Astrocyte (in vitro differentiated cells and primary cell): ENCODE data around the gene UBE2G1. TPM values are rescaled to one million over a fixed set of nuclear protein-coding genes. Genes with fewer than 3 reads are reported as not detected.

Experiments
- DNase-seq: peaks from one replicate; pipeline ENCODE4 v3.0.0-alpha.2; 2010; ENCODE audit warnings: low read depth
- FAIRE-seq: peaks from 2 replicates; lab custom pipeline; 2011; peaks lifted over from hg19 to GRCh38; lab: Jason Lieb, UNC
- H2AFZ ChIP-seq: 2 replicates; pipeline ENCODE4 v1.6.0; 2012; ENCODE audit warnings: low read depth, low read length, inconsistent platforms
- H3K27ac ChIP-seq: 2 replicates; pipeline ENCODE4 v1.5.1; 2011; ENCODE audit warnings: low read depth, low read length, inconsistent platforms
- H3K27me3 ChIP-seq: 2 replicates; pipeline ENCODE4 v1.6.0; 2011; ENCODE audit warnings: low read length, inconsistent platforms; ENCODE audit not compliant: insufficient read depth
- H3K36me3 ChIP-seq: 2 replicates; pipeline ENCODE4 v1.5.1; 2011; ENCODE audit warnings: low read length, inconsistent platforms; ENCODE audit not compliant: insufficient read depth
- H3K4me1 ChIP-seq: 2 replicates; pipeline ENCODE4 v1.5.1; 2011; ENCODE audit warnings: low read length, inconsistent platforms; ENCODE audit not compliant: insufficient read depth
- H3K4me2 ChIP-seq: 2 replicates; pipeline ENCODE4 v1.6.0; 2012; ENCODE audit warnings: low read length, inconsistent platforms
- H3K4me3 ChIP-seq: 2 replicates; pipeline ENCODE4 v1.5.1; 2011; ENCODE audit warnings: low read depth, mild to moderate bottlenecking, low read length, inconsistent platforms; ENCODE audit not compliant: insufficient read depth
- H3K79me2 ChIP-seq: 2 replicates; pipeline ENCODE4 v1.6.0; 2012; ENCODE audit warnings: mild to moderate bottlenecking, low read length, inconsistent platforms; ENCODE audit not compliant: insufficient read depth
- H3K9ac ChIP-seq: 2 replicates; pipeline ENCODE4 v1.6.0; 2012; ENCODE audit warnings: mild to moderate bottlenecking, low read length, inconsistent platforms
- H3K9me3 ChIP-seq: 2 replicates; pipeline ENCODE4 v1.5.1; 2012; ENCODE audit warnings: low read depth, mild to moderate bottlenecking, low read length, inconsistent platforms; ENCODE audit not compliant: insufficient read depth
- H4K20me1 ChIP-seq: 2 replicates; pipeline ENCODE4 v1.6.0; 2012; ENCODE audit warnings: low read length, inconsistent platforms; ENCODE audit not compliant: insufficient read depth
- H3K27ac Mint-ChIP-seq: one replicate; pipeline ENCODE4 v1.8.0; 2021; ENCODE audit warnings: mild to moderate bottlenecking, mixed read lengths; ENCODE audit not compliant: unreplicated experiment
- H3K27me3 Mint-ChIP-seq: one replicate; pipeline ENCODE4 v1.8.0; 2021; ENCODE audit warnings: low read depth, mixed read lengths; ENCODE audit not compliant: unreplicated experiment
- H3K36me3 Mint-ChIP-seq: one replicate; pipeline ENCODE4 v1.8.0; 2021; ENCODE audit warnings: low read depth, mixed read lengths; ENCODE audit not compliant: unreplicated experiment
- H3K4me1 Mint-ChIP-seq: one replicate; pipeline ENCODE4 v1.8.0; 2021; ENCODE audit warnings: low read depth, mixed read lengths; ENCODE audit not compliant: unreplicated experiment
- H3K4me3 Mint-ChIP-seq: one replicate; pipeline ENCODE4 v1.8.0; 2021; ENCODE audit warnings: mild to moderate bottlenecking, moderate library complexity, mixed read lengths; ENCODE audit not compliant: unreplicated experiment
- H3K9me3 Mint-ChIP-seq: one replicate; pipeline ENCODE4 v1.8.0; 2021; ENCODE audit warnings: mild to moderate bottlenecking, mixed read lengths; ENCODE audit not compliant: unreplicated experiment
- CTCF ChIP-seq: IDR thresholded peaks from 2 replicates; pipeline ENCODE4 v1.5.1; 2011; ENCODE audit warnings: low read depth, mild to moderate bottlenecking, inconsistent platforms, low read length, moderate library complexity; ENCODE audit not compliant: insufficient read depth
- EZH2 ChIP-seq: IDR thresholded peaks from 2 replicates; pipeline ENCODE4 v1.6.1; 2012; ENCODE audit warnings: mild to moderate bottlenecking, low read length, inconsistent platforms; ENCODE audit not compliant: insufficient read depth
- total RNA-seq: library from RNA; stranded (reverse); gene quantifications from 2 replicates; pipeline ENCODE4 v1.2.1, GENCODE V29; 2021

The UBE2G1 gene
- total RNA-seq, 1 donor from 2014 or later, result 123 TPM

GRCh38 chr17:4261452-4261851 lies 105.0 kb downstream of the UBE2G1 start:
- Mint-ChIP-seq H3K9me3 (peaks cover 13% of the 10 kb centered on the region), H3K27ac (no peak overlapping the region)

GRCh38 chr17:4258867-4259266 lies 107.6 kb downstream of the UBE2G1 start:
- H3K27me3 ChIP-seq, result no peaks in the 10 kb centered on the region

More at GRCh38 chr17:4261452-4261851, 105.0 kb downstream of the UBE2G1 start:
- Histone ChIP-seq H3K9me3 (peaks cover 7% of the 10 kb centered on the region), H3K27ac (no peak overlapping the region), H3K27me3 (no peaks in the 10 kb centered on the region), H4K20me1 (peaks cover 56% of the 10 kb centered on the region), H3K79me2 (peaks cover 76% of the 10 kb centered on the region), H3K36me3 (peaks cover 4% of the 10 kb centered on the region), H3K4me1 (peaks cover 10% of the 10 kb centered on the region), H2AFZ (no peak overlapping the region), H3K4me2 (no peak overlapping the region), H3K9ac (no peak overlapping the region), H3K4me3 (no peak overlapping the region)
- no peak for FAIRE-seq
- DNase-seq, result no peak
- H3K4me3 Mint-ChIP-seq, result peak overlapping the region; percentile 71
- no peaks in the 10 kb centered on the region for H3K27me3 Mint-ChIP-seq
- TF ChIP-seq CTCF, result no peak
- no peak for TF ChIP-seq EZH2
- H3K4me1 Mint-ChIP-seq, result peaks cover 26% of the 10 kb centered on the region
- H3K36me3 Mint-ChIP-seq, result peaks cover 16% of the 10 kb centered on the region

More at GRCh38 chr17:4258867-4259266, 107.6 kb downstream of the UBE2G1 start:
- H3K4me3 ChIP-seq, result no peak overlapping the region
- FAIRE-seq (no peak), DNase-seq (no peak)
- H3K79me2 ChIP-seq, result peaks cover 96% of the 10 kb centered on the region
- H3K4me1 ChIP-seq, result peaks cover 10% of the 10 kb centered on the region
- Mint-ChIP-seq H3K36me3 (peaks cover 14% of the 10 kb centered on the region), H3K27me3 (no peaks in the 10 kb centered on the region), H3K4me1 (peaks cover 20% of the 10 kb centered on the region), H3K9me3 (peaks cover 11% of the 10 kb centered on the region), H3K27ac (no peak overlapping the region), H3K4me3 (no peak overlapping the region)
- H4K20me1 ChIP-seq, result peaks cover 73% of the 10 kb centered on the region
- H2AFZ ChIP-seq, result no peak overlapping the region
- peaks cover 4% of the 10 kb centered on the region for H3K36me3 ChIP-seq
- no peak overlapping the region for H3K9ac ChIP-seq
- TF ChIP-seq CTCF, result no peak
- TF ChIP-seq EZH2, result no peak
- H3K27ac ChIP-seq, result no peak overlapping the region
- peaks cover 7% of the 10 kb centered on the region for H3K9me3 ChIP-seq
- no peak overlapping the region for H3K4me2 ChIP-seq
